Effector memory CD8-positive, alpha-beta T cell (primary cell): Measurements from ENCODE around the gene HLA-DQA2.

ENCODE experiments used
- ATAC-seq: fragments of 150-1000 bp; cut with Tn5 transposase; replicated peaks from 2 replicates; pipeline ENCODE4 v1.10.0; 2021; ENCODE audit warnings: mild to moderate bottlenecking, moderate library complexity
- DNase-seq, 3 experiments: peaks; one replicate each; pipeline ENCODE4 v3.0.0; 2021
- H3K27ac Mint-ChIP-seq, 2 donors: one replicate each; pipeline ENCODE4 v1.8.0; 2022; ENCODE audit warnings: mild to moderate bottlenecking in 2 of 2, mixed read lengths in 2 of 2, moderate library complexity in 2 of 2
- H3K27me3 Mint-ChIP-seq, 2 donors: one replicate each; pipeline ENCODE4 v1.8.0; 2022; ENCODE audit warnings: mixed read lengths in 2 of 2
- H3K36me3 Mint-ChIP-seq: one replicate; pipeline ENCODE4 v1.8.0; 2022; ENCODE audit warnings: mild to moderate bottlenecking, moderate library complexity, mixed read lengths; ENCODE audit not compliant: insufficient read depth
- H3K4me1 Mint-ChIP-seq, 2 donors: one replicate each; pipeline ENCODE4 v1.8.0; 2022; ENCODE audit warnings: low read depth in 2 of 2, mixed read lengths in 2 of 2
- H3K4me3 Mint-ChIP-seq, 2 donors: one replicate each; pipeline ENCODE4 v1.8.0; 2022; ENCODE audit warnings: mild to moderate bottlenecking in 2 of 2, mixed read lengths in 2 of 2, moderate library complexity in 2 of 2
- H3K9me3 Mint-ChIP-seq, 2 donors: one replicate each; pipeline ENCODE4 v1.8.0; 2022; ENCODE audit warnings: mixed read lengths in 2 of 2

The HLA-DQA2 gene

GRCh38 chr6:32794510-32794909, 53.3 kb downstream of the HLA-DQA2 start:
- ATAC-seq (no peak), DNase-seq (no peak)
- Mint-ChIP-seq H3K4me1 (peaks cover 3 to 12% of the 10 kb centered on the region in 2 donors), H3K27ac (no peak overlapping the region), H3K4me3 (no peak overlapping the region), H3K9me3 (peaks cover 0 to 8% of the 10 kb centered on the region in 2 donors), H3K27me3 (peaks cover 82 to 93% of the 10 kb centered on the region in 2 donors), H3K36me3 (peaks cover 5% of the 10 kb centered on the region)
